Natural killer cell (primary cell): ENCODE data around the gene FARS2. TPM values are rescaled to one million over a fixed set of nuclear protein-coding genes. Genes with fewer than 3 reads are reported as not detected.

Experiments used
- ATAC-seq, 3 donors: fragments of 150-1000 bp in 2 of 3; fragments of 200-7000 bp in 1 of 3; cut with Tn5 transposase; 1 replicate in 1 of 3; 2 replicates in 2 of 3; pipeline ENCODE4 v1.10.0; 2021; ENCODE audit warnings: mild to moderate bottlenecking in 2 of 3, moderate library complexity in 2 of 3
- DNase-seq, 2 donors: peaks; one replicate each; pipeline versions ENCODE4 v3.0.0 to v3.0.0-alpha.2; 2013 to 2021; ENCODE audit warnings: mixed read lengths in 1 of 2
- H3K27ac ChIP-seq: one replicate; pipeline ENCODE4 v1.5.1; 2013; ENCODE audit warnings: mild to moderate bottlenecking, low read length
- H3K27me3 ChIP-seq: one replicate; pipeline ENCODE4 v1.6.1; 2013; ENCODE audit warnings: low read length; ENCODE audit not compliant: control insufficient read depth, insufficient read depth
- H3K36me3 ChIP-seq: one replicate; pipeline ENCODE4 v1.6.1; 2013; ENCODE audit warnings: low read length; ENCODE audit not compliant: control insufficient read depth, insufficient read depth
- H3K4me1 ChIP-seq: one replicate; pipeline ENCODE4 v1.6.1; 2013; ENCODE audit warnings: low read length; ENCODE audit not compliant: control insufficient read depth, insufficient read depth
- H3K4me3 ChIP-seq: one replicate; pipeline ENCODE4 v1.5.1; 2013; ENCODE audit warnings: low read length
- H3K9me3 ChIP-seq: one replicate; pipeline ENCODE4 v1.6.1; 2013; ENCODE audit warnings: low read length; ENCODE audit not compliant: control insufficient read depth, insufficient read depth
- H3K27ac Mint-ChIP-seq, 2 donors: one replicate each; pipeline ENCODE4 v1.8.0; 2022; ENCODE audit warnings: mild to moderate bottlenecking in 2 of 2, mixed read lengths in 2 of 2, moderate library complexity in 1 of 2
- H3K27me3 Mint-ChIP-seq, 2 donors: one replicate each; pipeline ENCODE4 v1.8.0; 2022; ENCODE audit warnings: low read depth in 2 of 2, mixed read lengths in 2 of 2
- H3K36me3 Mint-ChIP-seq: one replicate; pipeline ENCODE4 v1.8.0; 2022; ENCODE audit warnings: mixed read lengths
- H3K4me1 Mint-ChIP-seq, 2 donors: one replicate each; pipeline ENCODE4 v1.8.0; 2022; ENCODE audit warnings: mixed read lengths in 2 of 2
- H3K4me3 Mint-ChIP-seq: one replicate; pipeline ENCODE4 v1.8.0; 2022; ENCODE audit warnings: mild to moderate bottlenecking, moderate library complexity, mixed read lengths
- H3K9me3 Mint-ChIP-seq, 2 donors: one replicate each; pipeline ENCODE4 v1.8.0; 2022; ENCODE audit warnings: mixed read lengths in 2 of 2
- CTCF ChIP-seq: fragments of 200-600 bp; IDR thresholded peaks from one replicate; pipeline ENCODE4 v1.8.0; 2022; ENCODE audit warnings: antibody characterized with exemption
- WGBS: methylation state at CpG from one replicate; pipeline ENCODE4 v1.1.7; 2013; ENCODE audit warnings: missing lambda C conversion rate; ENCODE audit not compliant: insufficient coverage; 5-methylcytosine and 5-hydroxymethylcytosine counted together
- intact Hi-C: fragments of 100-400 bp; cut with micrococcal nuclease; formaldehyde crosslinking; loops from one replicate; pipeline ENCODE4 v1.14.2; 2022
- total RNA-seq, 4 donors: library from RNA; stranded (reverse); fragments of 120-200 nt in 1 of 4; gene quantifications; one replicate each; pipeline versions ENCODE4 v1.2.3 to v1.2.4, GENCODE V29; 2013 to 2022

The FARS2 gene
- total RNA-seq, 3 donors from 2014 or later (not counting 1 experiment from before 2014, with no cell fraction given): 15.3 to 24.8 (median 22.7) TPM

DNA sequence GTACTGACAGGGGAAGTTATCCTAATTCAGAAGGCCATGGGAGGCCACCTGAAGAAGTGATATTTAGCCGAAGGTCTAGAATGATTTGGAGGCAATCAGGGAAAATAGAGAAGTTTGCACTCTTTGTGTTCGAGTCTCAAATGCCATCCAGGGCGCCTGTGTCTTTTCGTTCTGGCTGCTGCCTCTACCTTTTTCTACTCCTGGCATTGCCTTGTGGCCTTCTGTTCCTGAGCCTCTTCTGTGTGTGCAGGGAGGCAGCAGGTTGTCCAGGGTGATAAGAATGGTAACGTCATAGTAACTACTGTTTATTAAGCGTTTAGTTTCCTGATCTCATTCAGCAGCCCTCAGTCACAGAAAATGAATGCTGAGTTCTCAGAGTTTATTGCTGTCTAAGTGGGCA lies 252.1 kb downstream of the FARS2 start:
- no peak for ATAC-seq
- no peak overlapping the region for H3K4me3 Mint-ChIP-seq

DNA sequence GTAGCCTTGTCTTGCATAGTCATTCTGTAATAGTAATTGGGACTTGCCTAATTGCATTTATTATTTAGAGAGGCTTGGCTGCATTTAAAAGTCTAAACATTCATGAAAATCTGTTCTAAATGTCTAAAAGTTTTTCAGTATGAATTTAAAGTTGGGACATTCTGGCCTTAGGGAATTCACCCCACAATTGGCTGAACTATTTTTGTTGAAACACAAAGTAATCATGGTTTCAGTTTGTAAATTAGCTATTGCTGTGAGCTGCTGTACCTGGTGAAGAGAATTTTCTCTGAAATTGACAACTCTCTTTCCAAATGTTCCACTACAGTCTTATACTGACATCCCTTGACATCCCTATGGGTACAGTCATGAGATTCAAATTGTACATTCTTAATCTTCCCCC lies 253.0 kb downstream of the FARS2 start:
- Mint-ChIP-seq H3K27ac (no peak overlapping the region), H3K4me1 (peaks cover 41 to 47% of the 10 kb centered on the region in 2 donors), H3K27me3 (peaks cover 0 to 3% of the 10 kb centered on the region in 2 donors), H3K4me3 (no peak overlapping the region), H3K36me3 (no peaks in the 10 kb centered on the region), H3K9me3 (no peaks in the 10 kb centered on the region)
- DNase-seq (no peak), ATAC-seq (no peak)
- Histone ChIP-seq H3K9me3 (no peaks in the 10 kb centered on the region), H3K4me3 (no peak overlapping the region), H3K36me3 (no peaks in the 10 kb centered on the region), H3K4me1 (peaks cover 24% of the 10 kb centered on the region), H3K27me3 (no peaks in the 10 kb centered on the region), H3K27ac (no peak overlapping the region)
- intact Hi-C loops: loop anchor here (10.0 kb wide), 1 partner anchor 490 kb away; the partner anchor contains the start of gene NRN1
- TF ChIP-seq CTCF: no peak

More for the DNA sequence above, 252.1 kb downstream of the FARS2 start:
- no peak overlapping the region for H3K4me3 ChIP-seq
- intact Hi-C loops: loop anchor here (10.0 kb wide), 1 partner anchor 491 kb away; the partner anchor contains the start of gene NRN1
- H3K27ac ChIP-seq: no peak overlapping the region
- peaks cover 43 to 50% of the 10 kb centered on the region in 2 donors for H3K4me1 Mint-ChIP-seq
- no peaks in the 10 kb centered on the region for H3K27me3 ChIP-seq
- no peaks in the 10 kb centered on the region for H3K9me3 Mint-ChIP-seq
- peaks cover 0 to 3% of the 10 kb centered on the region in 2 donors for H3K27me3 Mint-ChIP-seq
- no peak for TF ChIP-seq CTCF
- 98% methylated on average over 6 of the region's 6 CpGs for WGBS
- no peak overlapping the region for H3K27ac Mint-ChIP-seq
- H3K36me3 Mint-ChIP-seq: no peaks in the 10 kb centered on the region
- H3K9me3 ChIP-seq: no peaks in the 10 kb centered on the region
- no peak for DNase-seq
- no peaks in the 10 kb centered on the region for H3K36me3 ChIP-seq
- H3K4me1 ChIP-seq: peaks cover 27% of the 10 kb centered on the region

- Histone ChIP-seq H3K4me3 (no peak overlapping the region), H3K9me3 (no peaks in the 10 kb centered on the region), H3K4me1 (peaks cover 32% of the 10 kb centered on the region), H3K27ac (no peak overlapping the region), H3K27me3 (no peaks in the 10 kb centered on the region), H3K36me3 (no peaks in the 10 kb centered on the region)
- H3K4me1 Mint-ChIP-seq: peaks cover 45 to 51% of the 10 kb centered on the region in 2 donors
- H3K27me3 Mint-ChIP-seq: peaks cover 0 to 3% of the 10 kb centered on the region in 2 donors
- no peaks in the 10 kb centered on the region for H3K9me3 Mint-ChIP-seq
- no peaks in the 10 kb centered on the region for H3K36me3 Mint-ChIP-seq
- 100% methylated on average over 2 of the region's 4 CpGs for WGBS
- no peak for ATAC-seq
- H3K4me3 Mint-ChIP-seq: no peak overlapping the region
- TF ChIP-seq CTCF: no peak
- intact Hi-C loops: loop anchor here (5.0 to 10.0 kb wide), 3 partner anchors 352 to 738 kb away; partner anchors contain the start of genes CDYL and NRN1
- no peak overlapping the region for H3K27ac Mint-ChIP-seq
- no peak for DNase-seq
Measured at GRCh38 chr6:5515200-5515599, 253.9 kb downstream of the FARS2 start.

- Histone ChIP-seq H3K27me3 (no peaks in the 10 kb centered on the region), H3K4me1 (peaks cover 32% of the 10 kb centered on the region), H3K27ac (no peak overlapping the region), H3K9me3 (no peaks in the 10 kb centered on the region), H3K4me3 (no peak overlapping the region), H3K36me3 (no peaks in the 10 kb centered on the region)
- 55% methylated on average over 6 of the region's 6 CpGs for WGBS
- ATAC-seq: peak; percentile 23 to 51 (median 46)
- no peak for TF ChIP-seq CTCF
- H3K27ac Mint-ChIP-seq: peak overlapping the region; percentile 20 to 80
- no peaks in the 10 kb centered on the region for H3K36me3 Mint-ChIP-seq
- H3K4me1 Mint-ChIP-seq: peaks cover 51 to 56% of the 10 kb centered on the region in 2 donors
- H3K27me3 Mint-ChIP-seq: peaks cover 0 to 3% of the 10 kb centered on the region in 2 donors
- H3K9me3 Mint-ChIP-seq: no peaks in the 10 kb centered on the region
- H3K4me3 Mint-ChIP-seq: peak overlapping the region; percentile 30
- intact Hi-C loops: loop anchor here (5.0 to 10.0 kb wide), 3 partner anchors 351 to 739 kb away; partner anchors contain the start of genes CDYL and NRN1
- no peak for DNase-seq
Measured at GRCh38 chr6:5516036-5516435, 254.7 kb downstream of the FARS2 start.
